ENCODE measurements around the gene SLC24A5.

- TF ChIP-seq, protein P1, sequence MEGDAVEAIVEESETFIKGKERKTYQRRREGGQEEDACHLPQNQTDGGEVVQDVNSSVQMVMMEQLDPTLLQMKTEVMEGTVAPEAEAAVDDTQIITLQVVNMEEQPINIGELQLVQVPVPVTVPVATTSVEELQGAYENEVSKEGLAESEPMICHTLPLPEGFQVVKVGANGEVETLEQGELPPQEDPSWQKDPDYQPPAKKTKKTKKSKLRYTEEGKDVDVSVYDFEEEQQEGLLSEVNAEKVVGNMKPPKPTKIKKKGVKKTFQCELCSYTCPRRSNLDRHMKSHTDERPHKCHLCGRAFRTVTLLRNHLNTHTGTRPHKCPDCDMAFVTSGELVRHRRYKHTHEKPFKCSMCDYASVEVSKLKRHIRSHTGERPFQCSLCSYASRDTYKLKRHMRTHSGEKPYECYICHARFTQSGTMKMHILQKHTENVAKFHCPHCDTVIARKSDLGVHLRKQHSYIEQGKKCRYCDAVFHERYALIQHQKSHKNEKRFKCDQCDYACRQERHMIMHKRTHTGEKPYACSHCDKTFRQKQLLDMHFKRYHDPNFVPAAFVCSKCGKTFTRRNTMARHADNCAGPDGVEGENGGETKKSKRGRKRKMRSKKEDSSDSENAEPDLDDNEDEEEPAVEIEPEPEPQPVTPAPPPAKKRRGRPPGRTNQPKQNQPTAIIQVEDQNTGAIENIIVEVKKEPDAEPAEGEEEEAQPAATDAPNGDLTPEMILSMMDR (IDR thresholded peaks at IDR 0.05; ENCODE audit: poor library complexity) = no peak
- TF ChIP-seq EZH2 (IDR thresholded peaks at IDR 0.05; ENCODE audit: borderline replicate concordance) (no peak), EZH2phosphoT487 (IDR thresholded peaks at IDR 0.05; ENCODE audit: low read depth, severe bottlenecking, unreplicated experiment) (no peak)
Observed at GRCh38 chr15:48072941-48073340, 47.8 kb upstream of the SLC24A5 start.

All from hepatocyte (in vitro differentiated cells).